Activated T-helper 9 cell treated with anti-CD3 and anti-CD28 coated beads, Interleukin-2, amount 50 U/mL, for 16 hours (primary cell): ENCODE results near the gene TBC1D22A.
"Not testable (repeated sequence)": the region's sequence is repeated elsewhere in the genome, so short reads cannot be mapped to it uniquely, and the experiment has no call there.

Experiments
- DNase-seq: peaks from one replicate; pipeline ENCODE4 v3.0.0-alpha.2; 2020; ENCODE audit warnings: low read depth

TBC1D22A gene

GRCh38 chr22:46972901-46973831 lies 210.7 kb downstream of the TBC1D22A start:
- no peak for DNase-seq

GRCh38 chr22:46974077-46974476 lies 211.6 kb downstream of the TBC1D22A start:
- DNase-seq, result no peak

- DNase-seq, result no peak
Observed at GRCh38 chr22:46974631-46975585, 212.5 kb downstream of the TBC1D22A start.

- no peak for DNase-seq
Observed at GRCh38 chr22:46976143-46976542, 213.7 kb downstream of the TBC1D22A start.

DNA sequence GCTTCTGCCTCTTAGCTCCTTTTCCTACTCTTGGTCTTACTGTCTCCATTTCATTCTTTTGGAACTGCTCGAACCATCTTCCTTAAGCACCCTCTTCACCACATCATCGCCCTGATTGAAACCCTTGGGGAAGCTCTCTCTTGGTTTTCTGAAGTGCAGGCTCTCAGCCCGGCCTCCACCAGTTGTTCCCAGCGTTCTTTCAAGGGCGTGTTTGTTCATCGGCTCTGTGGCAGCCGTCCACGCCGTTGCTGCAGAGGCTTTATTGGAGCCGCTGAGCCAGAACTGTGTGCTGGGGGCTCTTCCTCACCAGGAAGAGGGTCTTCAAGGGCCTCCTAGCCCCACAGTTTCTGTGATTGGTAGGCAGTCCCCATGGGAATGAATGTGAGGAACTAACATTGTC lies 214.1 kb downstream of the TBC1D22A start:
- DNase-seq, result no peak

DNA sequence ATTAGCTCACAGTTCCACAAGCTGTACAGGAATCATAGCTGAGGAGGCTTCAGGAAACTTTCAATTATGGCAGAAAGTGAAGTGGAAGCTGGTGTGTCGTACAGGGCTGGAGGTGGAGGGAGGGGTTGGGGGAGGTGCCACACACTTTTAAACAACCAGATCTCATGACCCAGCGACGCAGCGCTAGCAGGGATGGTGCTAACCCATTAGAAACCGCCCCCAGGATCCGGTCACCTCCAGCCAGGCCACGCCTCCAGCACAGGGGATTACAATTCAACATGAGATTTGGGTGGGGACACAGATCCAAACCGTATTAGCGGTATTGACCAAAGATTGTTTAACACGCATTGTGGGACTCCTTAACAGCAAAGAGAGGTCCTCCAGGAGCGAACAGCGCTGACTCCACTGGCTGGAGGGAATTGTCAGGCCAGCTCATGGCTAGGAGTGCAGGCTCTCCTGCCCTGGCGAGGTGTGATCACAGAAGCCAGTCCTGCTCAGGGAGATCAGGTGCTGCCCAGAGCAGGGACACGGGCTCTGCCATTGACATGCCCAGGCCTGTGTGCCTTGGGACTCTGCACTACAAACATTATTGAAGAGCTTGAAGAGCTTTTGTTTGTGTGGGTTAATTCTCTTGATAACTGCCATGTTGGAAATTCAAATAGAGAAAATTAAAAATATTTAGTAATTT lies 215.3 kb downstream of the TBC1D22A start:
- DNase-seq, result no peak

- DNase-seq, result not testable (repeated sequence)
Observed at GRCh38 chr22:46978668-46979067, 216.2 kb downstream of the TBC1D22A start.

GRCh38 chr22:46979506-46979905 lies 217.1 kb downstream of the TBC1D22A start:
- DNase-seq, result no peak

DNA sequence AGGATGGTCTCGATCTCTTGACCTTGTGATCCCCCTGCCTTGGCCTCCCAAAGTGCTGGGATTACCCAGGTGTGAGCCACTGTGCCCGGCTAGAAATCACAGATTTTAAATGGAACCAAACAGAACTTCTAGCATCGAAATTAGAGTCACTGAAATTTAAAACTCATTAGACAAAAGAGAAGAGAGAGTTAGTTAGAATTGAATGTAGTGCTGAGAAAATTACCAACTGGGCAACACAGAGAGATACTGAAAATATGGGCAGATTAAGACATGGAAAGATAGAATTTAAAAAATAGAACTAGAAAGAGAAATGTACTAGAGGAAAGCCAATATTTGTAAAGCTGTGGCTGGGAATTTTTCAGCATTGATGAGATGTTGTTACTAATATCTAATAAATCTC lies 217.9 kb downstream of the TBC1D22A start:
- DNase-seq, result no peak

GRCh38 chr22:46982635-46983034 lies 220.2 kb downstream of the TBC1D22A start:
- no peak for DNase-seq

DNA sequence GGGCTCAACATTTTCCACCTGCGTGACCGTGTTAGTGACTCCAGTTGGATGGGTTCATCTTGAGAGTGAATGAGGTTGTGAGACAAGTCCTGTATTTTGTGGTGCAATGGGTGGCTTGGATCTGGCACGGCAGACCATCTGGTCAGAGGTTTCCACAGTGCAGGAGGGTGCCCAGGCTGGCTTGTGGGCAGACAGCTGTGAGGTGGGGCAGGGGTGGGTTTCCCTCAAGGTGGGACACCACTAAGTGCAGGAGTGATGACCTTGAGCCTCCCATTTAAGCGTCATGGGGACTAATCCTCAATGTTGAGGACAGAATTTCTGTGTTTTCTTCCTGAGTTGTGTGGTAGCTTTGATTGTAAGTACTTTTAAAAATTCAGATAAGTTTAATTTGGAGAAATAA lies 220.6 kb downstream of the TBC1D22A start:
- DNase-seq, result no peak

DNA sequence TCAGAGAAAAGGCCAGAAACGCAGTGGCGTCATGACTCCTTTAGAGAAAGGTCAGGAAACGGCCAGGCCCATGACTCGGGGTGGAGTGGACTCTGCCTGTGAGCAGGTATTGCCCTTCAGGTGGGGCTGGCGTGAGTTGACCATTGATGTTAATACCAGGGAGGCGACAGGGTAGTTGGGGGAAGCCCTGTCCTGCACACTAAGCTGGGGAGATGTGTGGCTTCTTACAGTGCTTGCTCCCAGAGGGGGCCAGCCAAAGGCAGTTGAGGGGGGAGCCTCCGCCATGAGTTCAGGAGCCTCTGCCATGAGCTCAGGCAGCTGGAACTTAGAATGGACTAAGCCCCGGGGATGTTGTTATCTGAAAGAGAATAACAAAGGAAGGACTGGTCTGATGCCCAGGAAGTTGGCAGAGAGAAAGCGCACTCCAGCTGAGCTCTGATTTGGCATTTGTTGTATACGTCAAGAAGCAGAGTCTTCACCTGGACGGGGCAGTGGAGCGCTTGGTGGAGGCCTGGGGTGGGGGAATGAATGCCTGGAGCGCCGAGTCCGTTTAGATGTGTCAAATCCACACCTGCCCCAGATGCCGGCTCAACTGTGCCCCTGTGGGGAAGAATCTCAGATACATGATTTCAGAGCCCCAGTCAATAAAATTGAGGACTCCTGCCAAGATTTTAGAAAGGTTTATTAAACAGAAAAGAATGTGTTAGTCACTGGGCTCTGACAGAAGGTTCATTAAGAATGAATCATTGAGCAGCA lies 222.5 kb downstream of the TBC1D22A start:
- no peak for DNase-seq

DNA sequence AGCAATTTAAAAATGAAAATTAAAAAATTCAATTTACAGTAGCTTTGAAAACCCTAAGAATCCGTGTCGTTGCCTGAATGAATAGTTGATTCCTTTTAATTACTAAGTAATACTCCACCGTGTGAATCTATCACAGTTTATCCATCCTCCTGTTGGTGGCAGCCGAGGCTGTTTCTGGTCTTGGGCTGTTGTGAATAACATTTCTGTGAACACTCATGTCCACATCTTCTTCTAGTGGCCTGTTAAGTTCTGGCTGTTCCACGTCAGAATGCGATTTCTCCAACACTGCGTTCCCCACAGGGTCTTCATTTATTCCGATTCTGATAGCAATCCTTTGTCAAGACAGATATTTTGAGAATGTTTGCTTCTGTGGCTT lies 223.0 kb downstream of the TBC1D22A start:
- no peak for DNase-seq

DNA sequence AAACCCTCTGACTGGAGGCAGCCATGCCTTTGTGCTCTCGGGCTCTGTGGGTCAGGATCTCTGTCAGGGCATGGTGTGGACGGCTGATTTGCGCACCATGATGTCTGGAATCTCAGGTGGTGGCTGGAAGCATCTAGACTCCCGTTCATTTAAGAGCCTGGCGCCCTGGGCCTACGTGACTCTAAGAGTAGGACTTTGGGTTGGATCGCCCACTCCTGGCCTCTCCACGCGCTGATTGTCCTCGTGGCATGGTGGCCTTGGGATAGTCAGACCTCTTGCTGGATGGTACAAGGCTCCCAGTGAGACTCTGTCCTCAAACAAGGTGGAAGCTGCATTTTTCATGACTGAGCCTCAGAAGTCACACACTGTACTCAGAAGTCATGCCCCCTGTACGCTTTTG lies 224.3 kb downstream of the TBC1D22A start:
- DNase-seq, result no peak

DNA sequence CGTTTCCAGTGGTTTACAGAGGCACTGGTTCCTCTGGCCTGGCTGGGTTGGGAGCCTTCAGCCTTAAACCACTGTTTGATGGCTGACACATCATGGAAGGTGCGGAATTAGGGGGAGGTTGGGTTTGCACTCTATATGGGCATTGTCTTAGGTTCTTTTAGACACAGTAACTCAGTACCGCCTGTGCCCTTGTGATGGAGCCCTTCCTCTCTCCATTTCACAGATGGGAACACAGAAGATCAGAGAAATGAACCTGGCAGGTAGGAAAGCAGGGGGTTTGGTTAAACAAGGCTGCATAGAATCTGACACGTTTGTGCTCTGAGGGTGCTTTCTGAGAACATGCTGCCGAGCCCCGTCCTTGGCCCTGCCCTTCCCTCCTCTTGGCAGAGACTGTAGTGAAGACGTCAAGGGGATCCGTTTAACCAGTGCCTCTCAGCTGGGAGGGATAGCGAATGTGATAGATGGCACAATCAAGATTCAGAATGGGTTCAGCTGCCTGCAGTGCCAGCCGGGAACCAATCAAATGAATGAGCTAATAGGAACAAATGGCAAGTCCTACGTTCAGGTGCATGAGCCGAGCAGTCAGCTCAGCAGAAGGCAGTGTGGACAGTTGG lies 228.6 kb downstream of the TBC1D22A start:
- no peak for DNase-seq

DNA sequence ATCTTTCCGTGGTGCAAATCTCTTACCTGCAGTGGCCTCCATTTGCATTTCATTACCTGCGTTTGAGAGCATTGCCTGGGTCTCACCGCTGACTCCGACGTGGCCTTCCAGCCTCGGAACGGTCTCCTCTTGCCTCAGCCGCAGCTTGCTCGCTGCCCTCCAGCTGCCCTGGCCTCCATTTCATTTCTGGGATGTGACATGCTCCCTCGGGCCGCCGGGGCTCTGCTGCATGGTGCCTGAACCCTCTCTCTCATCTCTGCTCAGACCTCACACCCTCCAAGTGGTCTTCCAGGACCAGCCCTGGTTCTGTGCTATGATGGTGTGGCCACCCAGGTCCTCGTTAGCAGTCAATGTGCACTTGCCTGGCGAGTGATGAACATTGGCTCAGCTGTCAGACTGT lies 229.2 kb downstream of the TBC1D22A start:
- no peak for DNase-seq

GRCh38 chr22:46992121-46992731 lies 229.8 kb downstream of the TBC1D22A start:
- DNase-seq, result no peak

GRCh38 chr22:46993633-46994032 lies 231.2 kb downstream of the TBC1D22A start:
- DNase-seq, result no peak

DNA sequence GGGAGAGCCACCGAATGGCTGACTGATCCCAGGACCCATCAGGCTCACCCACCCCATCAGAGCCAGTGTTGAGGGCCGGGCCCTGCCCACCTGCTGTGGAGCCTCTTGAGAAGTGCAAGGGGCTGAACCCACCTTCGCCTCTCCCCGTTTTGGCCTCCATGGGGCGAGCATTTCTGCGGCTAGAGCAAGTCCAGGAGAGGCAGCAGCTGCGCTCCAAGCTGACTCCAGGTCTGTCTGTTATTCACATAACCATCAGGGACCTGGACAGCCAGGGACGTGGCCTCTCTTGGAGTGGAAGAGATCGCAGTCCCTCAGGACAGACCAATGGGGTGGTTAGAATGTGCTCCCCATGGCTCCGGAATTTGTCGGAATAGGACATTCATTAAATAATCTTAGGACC lies 231.8 kb downstream of the TBC1D22A start:
- no peak for DNase-seq

- no peak for DNase-seq
Observed at GRCh38 chr22:46994983-46995382, 232.5 kb downstream of the TBC1D22A start.
